GM18526 (cell line): Measurements from ENCODE around the gene ATG13.

Experiments
- POLR2A ChIP-seq: IDR thresholded peaks from 3 replicates; pipeline ENCODE4 v1.6.1; 2011; ENCODE audit not compliant: insufficient read length; ENCODE audit errors: extremely low read depth

The ATG13 gene

DNA sequence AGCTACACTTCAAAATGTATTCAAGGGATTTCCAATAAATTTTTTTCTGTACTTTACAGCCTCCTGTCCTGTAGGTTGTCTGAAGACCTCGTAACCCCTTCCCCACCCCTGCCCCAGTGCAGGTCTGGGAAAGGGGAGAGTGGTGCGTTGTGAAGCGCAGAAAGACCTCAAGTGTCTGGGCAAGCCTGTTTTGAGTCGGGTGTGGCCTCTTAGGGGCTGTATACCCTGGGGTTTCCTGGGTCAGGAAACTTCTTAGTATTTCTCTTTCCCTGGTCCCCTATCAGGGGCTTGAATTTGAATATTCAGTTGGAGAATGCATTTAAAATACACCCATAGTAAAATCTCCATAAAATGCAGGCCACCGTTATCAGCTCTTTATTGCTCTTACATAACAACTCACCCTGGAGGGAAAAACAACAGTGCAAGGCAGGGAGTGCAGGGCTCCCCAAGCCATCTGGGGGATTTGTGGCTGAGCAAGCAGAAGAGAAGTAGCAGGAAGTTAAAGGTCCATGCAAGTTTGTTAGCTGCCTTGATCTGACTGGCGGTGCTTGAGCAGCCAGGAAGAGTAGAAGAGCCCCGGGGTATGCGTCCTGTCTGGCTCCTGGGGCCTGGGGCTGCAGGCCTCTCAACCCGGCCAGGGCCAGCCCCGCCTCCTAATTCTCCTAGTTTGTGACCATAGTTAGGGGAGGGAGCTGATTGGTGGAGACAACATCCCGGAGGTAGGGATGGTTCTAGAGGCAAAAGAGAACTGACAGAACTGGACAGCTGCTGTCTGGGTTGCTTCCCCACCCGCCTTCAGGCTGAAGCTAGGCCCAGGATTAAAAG, 57.3 kb downstream of the ATG13 start:
- TF ChIP-seq POLR2A, result no peak

DNA sequence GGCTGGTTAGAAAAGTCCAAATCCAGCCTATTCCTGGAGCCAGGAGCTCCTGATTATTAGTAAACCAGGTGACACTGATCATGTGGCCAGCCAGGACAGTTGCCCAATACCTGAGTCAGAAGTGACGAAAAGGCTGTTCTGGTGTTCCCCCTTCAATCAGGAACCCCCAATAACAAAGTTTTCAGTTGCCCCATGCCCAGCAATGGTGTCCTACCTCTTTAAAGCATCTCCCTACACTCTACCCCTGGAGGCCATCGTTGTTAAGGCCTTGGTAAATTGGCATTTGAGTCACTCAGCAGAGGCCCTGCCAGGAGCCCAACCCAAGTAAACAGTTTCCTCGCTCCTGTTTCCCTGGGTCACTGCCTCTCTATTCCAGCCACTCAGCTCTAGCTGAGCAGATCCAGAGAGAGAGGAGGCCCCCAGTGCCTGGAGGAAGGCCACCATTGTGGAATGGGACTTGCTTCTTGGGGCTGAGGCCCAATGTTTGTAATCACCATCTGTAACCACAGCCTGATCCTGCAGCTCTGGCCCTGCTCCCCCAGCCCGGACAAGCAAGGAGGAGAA, 58.0 kb downstream of the ATG13 start:
- TF ChIP-seq POLR2A, result no peak

DNA sequence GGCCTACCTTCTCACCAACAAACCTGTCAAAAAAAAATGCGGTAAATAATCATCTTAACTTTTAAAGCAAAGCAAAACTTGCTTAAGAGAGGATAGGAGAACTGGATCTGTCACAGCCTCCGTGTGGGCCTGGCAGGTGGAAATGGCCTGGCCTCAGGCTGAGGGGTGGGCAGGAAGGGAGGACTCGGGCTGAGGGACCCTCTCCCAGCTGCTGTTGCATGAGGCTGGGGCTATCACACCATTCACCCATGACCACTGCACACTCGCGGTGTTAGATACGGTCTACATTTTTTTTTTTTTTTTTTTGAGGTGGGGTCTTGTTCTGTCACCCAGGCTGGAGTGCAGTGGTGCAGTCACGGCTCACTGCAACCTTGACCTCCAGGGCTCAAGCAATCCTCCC, 58.6 kb downstream of the ATG13 start:
- no peak for TF ChIP-seq POLR2A

DNA sequence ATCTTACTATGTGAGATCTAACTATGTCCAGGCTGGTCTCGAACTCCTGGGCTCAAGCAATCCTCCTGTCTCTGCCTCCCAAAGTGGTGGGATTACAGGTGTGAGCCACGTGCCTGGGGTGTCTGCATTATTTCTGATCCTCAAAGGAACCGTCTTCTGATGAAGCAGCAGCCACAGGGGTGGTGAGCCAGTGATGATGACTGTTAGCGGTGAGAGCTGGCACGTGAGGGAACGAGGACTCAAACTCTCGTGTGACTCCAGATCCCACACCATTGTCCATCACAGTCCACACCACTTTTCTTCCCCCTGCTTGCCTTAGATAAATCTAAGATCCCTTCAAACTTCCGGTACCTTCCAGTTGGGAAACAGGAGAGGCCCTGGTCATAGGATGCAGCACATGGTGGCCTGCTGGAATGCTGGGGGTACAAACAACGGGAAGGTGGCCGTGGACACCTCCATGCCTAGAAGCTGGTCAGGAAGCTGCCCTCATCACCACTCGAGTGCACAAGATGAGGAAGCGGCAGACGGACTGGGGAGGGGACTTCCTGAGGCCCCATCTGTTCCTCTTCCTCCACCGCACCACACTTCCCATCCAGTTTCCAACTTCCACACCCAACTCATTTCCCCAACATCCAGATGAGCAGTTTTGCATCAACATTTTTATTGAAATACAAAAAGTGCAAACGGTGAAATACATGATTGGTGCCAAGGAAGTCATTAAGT, 59.2 kb downstream of the ATG13 start:
- TF ChIP-seq POLR2A, result no peak

DNA sequence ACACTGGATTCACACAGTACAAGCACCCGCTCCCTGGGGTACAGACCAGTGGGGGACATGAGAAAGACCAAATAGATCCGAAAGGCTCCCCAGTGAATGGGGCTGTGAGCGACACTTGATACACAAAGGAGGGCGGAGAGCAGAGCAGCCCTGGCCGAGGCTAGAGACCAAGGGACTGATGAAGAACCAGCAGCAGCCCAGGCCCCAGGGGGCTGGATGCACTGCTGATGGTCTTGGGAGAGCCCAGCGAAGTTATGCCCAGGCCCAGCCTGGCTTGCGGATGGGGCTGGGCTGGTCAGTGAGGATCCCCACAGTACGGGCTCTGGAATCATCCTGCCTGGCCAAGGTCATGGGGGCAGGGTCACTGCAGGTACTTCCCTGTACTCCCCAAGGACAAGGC, 59.8 kb downstream of the ATG13 start:
- no peak for TF ChIP-seq POLR2A

DNA sequence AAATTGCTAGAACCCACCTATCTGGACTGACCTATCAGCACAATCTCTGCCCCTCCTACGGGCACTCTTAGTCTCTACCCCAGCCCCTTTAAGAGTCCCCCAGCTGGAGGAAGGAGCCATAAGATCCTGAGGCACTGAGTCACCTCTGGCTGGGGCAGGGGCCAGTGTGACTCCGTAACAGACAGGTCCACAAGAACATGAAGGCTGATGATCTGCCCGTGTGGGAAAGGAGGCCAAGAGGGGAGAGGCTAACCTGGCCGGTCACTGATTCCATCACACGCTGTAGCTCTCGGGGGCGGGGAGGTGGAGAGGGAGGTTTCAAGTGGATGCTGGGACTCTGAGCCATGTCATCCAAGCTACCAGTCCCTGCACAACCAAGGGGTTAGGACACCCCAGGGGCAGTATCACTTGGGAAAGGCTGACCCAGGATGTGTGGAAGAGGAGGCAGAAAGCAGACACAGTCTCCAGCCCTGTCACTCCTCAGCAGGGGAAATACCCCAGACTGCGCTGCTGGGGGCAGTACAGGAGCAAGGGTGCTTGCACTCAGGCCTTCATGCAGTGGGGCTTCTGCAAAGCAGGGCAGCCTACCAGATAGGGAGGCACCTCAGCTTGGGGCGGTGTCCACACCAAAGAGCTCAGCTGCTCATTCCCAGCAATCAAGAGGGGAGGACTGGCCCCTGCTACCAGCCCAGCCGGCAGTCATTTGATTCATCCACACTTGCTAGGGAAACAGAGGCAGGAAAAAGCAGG, 60.8 kb downstream of the ATG13 start:
- TF ChIP-seq POLR2A, result no peak

DNA sequence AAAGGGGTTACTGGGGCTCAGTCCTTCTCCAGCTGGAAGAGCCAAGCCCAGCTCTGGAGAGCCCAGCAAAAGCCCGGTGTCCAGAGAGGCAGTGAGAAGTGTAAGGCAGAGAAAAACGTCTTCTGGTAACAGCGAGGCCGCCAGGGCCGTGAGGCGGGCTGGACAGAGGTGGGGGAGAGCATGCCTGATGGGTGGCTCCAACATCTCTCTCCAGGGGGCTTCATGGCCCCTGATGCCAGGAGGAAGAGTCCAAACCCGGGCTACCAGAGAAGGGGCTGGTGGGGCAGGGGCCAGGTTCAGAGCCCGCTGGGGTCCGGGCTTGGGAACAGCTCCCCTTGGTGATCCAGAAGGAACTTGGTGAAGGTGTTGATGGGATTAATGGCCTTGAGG, 61.4 kb downstream of the ATG13 start:
- no peak for TF ChIP-seq POLR2A

DNA sequence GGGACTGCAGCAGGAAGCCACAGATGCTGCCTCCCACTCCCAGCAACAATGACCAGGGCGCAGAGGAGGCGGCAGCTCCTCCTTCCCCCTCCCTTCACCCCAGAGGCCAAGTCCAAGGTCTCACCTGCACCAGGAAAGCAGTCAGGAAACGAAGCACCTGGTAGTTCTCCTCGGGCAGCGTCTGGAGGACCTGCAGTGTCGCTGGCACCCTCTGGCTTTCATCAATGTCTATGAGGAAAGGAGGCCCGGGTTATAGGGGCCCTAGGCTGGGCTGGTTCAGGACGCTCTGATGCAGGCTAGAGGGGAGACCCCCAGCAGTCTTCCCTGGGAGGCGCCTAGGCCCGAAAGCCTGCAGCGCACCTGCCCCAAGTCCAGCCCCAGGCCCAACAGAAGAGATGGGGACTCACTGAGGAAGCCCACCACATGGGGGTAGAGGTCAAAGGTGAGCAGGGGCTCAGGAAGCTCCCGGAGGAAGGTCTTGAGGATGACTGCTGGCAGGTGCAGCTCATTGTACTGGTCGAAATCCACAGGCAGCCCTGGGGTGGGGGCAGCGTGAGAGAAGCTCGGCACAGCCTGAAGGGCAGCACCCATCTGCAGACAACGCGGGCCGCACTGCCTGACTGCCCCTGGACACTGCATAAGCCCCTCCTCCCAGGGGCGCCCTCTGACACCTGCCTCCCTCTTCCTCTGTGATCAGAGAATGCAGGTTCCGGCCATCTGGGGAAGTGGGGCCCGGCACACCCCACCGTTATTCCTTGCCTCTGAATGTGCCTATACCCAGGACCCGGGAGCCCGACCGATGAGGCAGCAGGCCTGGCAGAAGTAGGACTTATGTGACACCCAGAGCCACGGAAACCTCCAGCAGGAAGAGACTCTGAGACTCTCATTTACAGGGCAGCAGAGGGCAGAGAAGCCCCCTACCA, 62.1 kb downstream of the ATG13 start:
- TF ChIP-seq POLR2A, result no peak

DNA sequence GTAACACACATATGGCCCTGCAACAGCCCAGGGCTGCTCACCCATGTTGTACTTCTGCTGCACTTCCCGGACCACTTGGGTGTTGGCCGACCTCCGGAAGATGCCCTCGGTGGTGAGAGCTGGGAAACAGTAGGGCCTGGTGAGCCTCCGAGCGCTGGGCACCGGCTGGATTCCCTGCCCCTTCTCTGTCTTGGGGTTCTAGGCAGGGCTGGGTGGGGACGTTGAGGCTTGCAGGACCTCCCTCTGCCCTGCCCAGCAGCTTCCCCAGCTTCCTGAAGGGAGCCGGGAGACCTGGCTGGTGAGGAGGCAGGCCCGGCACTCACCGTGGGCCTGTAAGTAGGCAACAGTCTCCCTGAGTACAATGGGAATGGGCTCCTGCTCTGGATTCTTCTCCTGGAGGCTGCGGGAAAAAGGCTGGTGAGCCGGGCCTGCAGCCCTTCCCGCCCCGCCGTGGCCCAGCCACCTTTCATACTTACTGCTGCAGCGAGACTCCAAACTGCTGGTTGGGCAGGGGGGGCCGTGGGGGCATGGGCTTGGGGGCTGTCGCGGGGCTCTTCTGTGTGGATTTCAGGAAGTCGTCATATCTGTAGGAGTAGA, 62.9 kb downstream of the ATG13 start:
- TF ChIP-seq POLR2A, result no peak

DNA sequence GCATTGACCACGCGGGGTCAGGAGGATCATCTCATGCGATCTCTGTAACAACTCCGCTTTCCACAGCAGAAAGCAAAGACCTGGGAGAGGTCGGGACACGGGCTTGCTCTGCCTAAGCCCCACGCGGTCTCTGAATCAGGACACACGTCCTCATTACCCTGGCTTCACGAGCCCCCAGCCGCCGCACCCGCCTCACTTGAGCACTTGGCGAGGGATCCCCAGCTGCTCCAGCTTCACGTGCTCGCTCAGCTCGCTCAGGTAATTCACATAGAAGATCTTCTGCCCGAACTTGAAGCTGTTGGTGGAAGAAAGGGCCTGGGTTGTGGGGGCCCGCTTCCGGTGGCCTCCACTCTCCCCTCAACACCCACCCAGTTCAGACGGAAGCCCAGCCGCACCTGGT, 63.5 kb downstream of the ATG13 start:
- no peak for TF ChIP-seq POLR2A

DNA sequence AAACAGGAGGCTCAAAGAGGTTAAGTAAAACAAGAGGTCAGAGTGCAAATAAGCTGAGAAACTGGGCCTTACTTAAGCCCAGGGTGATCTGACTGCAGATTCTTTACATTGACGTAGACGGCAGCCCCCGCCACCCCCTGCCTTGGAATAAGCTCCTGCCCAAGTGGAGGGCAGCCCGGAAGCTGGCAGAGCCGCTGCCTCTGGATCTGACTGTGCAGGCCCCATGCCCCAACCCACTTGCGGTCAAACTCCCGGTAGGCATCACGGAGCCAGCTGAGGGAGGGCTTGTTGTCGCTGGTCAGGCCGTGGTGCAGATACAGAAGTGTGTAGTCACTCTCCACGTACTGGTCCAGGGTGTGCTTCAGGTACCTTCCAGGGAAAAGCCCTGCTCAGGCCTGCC, 64.5 kb downstream of the ATG13 start:
- TF ChIP-seq POLR2A, result no peak

DNA sequence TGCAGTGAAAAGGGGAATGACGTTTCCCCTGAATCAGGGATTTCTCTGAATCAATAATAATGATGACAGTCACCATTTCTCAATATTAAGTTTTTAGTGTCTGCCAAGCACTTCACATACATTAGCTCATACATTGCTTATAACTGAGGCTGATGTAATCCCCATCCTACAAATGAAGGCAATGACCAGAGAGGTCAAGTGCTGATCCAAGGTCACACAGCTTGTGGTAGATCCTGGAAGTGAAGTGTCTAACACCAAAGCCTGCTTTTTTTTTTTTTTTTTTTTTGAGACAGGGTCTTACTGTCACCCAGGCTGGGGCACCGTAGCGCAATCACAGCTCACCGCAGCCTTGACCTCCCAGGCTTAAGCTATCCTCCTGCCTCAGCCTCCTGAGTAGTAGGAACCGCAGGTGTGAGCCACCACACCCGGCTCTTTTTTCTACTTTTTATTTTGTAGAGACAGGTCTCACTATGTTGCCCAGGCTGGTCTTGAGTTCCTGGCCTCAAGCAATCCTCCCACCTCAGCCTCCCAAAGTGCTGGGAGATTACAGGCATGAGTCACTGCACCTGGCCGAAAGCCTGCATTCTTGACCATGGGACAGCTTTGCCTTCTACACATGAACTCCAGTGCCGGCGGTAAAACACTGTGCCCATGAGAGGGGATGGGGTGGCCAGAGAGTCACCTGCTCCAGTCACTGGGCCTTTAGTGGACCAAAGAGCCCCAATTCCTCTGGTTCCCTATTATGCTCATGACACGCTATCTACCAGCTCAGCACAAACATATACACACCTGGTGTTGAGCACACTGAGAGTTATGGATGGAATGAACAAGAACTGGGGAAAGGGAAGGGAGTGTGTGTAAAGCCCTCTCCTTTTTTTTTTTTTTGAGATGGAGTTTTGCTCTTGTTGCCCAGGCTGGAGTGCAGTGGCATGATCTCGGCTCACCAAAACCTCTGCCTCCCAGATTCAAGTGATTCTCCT, 65.7 kb downstream of the ATG13 start:
- no peak for TF ChIP-seq POLR2A

DNA sequence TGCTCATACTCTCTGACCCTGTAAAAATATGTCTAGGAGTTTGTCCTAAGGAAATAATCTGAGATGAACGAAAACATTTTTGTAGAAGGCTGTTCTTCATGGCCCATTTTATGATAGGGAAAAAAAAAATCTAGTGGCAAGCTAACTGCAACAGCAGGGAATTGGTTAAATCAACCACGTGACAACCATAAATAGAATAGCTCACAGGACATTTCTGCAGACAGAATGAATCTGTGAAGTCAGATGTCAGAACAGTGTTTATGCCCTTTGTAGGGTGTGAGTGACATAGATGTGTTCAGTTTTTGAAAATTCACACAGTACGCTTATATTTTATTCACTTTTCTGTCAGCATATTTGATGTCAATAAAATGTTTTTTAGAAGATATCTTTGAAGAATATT, 67.0 kb downstream of the ATG13 start:
- no peak for TF ChIP-seq POLR2A
